Stimulated activated CD8-positive, alpha-beta memory T cell treated with anti-CD3 and anti-CD28 coated beads, Interleukin-15, amount 100 ng/mL, for 4 hours (primary cell): ENCODE measurements around the gene SLC10A4.
"Not testable (repeated sequence)": the region's sequence is repeated elsewhere in the genome, so short reads cannot be mapped to it uniquely, and the experiment has no call there.

ENCODE experiments used
- DNase-seq, 2 donors: peaks; one replicate each; pipeline ENCODE4 v3.0.0-alpha.2; 2020; ENCODE audit warnings: low read depth in 2 of 2

Gene SLC10A4, protein sequence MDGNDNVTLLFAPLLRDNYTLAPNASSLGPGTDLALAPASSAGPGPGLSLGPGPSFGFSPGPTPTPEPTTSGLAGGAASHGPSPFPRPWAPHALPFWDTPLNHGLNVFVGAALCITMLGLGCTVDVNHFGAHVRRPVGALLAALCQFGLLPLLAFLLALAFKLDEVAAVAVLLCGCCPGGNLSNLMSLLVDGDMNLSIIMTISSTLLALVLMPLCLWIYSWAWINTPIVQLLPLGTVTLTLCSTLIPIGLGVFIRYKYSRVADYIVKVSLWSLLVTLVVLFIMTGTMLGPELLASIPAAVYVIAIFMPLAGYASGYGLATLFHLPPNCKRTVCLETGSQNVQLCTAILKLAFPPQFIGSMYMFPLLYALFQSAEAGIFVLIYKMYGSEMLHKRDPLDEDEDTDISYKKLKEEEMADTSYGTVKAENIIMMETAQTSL

DNA sequence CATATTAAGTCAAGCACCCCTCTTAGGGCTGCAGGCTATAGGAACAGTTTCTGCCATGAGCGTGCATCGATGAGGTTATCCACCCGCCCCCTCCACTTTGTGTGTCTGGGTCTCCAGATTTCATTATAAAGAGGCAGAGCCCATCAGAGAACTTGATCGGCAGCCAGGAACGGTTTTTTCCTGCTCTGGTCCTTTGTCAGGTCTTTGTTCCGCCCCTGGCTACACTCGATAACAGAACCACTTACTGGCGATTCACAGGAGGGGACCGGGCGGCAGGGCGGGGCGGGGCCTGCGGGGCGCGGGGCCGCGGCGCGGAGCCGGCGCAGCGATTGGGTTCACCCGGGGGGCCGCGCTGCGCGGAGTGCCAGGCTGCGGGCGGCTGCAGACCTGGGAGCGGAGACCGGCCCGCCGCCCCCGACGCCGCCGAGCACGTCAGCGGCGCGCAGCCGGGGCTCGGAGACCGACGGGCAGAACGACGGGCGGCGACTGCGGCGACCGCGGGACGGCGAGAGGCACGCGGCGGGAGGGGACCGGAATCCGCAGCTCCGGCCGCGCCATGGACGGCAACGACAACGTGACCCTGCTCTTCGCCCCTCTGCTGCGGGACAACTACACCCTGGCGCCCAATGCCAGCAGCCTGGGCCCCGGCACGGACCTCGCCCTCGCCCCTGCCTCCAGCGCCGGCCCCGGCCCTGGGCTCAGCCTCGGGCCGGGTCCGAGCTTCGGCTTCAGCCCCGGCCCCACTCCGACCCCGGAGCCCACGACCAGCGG, at the start of gene SLC10A4:
Gene SLC10A4, plus strand, starts transcription at position 338 of the 771 bp plus-strand sequence. Its CDS starts 219 bp downstream, at position 557.
- DNase-seq = no peak

DNA sequence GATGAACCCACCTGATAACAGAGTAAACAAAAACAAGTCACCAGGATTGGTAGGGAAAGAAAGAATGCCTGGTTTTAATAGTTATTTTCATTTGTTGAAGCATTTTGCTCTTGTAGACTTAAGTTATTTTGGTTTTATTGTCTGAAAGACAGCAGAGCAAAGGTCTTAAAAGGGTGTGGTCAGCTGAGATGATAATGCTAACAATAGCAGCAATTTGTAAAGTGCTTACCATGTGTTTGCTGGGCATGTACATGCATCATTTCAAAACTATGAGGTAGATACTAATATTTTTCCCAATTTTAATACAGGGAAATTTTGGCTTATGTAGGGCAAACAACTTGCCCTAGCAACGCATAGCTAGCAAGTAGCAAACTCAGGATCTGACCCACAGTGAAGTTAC, 46.8 kb upstream of the SLC10A4 start:
- DNase-seq = no peak

DNA sequence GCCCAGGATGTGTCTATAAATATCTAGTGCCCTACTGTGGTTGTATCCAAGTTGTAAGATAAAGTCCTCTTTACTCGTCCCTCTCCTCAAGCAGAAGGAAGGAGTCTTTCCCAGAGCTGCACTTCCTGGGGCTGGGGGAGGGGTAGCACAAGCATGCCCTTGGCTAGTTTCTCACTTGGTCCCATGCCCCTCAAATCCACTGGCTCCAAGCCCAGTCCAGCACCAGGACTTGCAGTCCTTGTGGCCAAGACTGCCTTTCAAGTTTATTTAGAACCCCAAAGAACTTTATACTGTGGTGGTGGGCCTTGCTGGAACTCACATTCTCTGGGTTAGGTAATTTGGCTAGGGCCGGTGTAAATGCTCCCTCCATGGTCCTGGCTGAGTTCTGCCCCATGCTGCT, 43.2 kb upstream of the SLC10A4 start:
- DNase-seq = no peak

DNA sequence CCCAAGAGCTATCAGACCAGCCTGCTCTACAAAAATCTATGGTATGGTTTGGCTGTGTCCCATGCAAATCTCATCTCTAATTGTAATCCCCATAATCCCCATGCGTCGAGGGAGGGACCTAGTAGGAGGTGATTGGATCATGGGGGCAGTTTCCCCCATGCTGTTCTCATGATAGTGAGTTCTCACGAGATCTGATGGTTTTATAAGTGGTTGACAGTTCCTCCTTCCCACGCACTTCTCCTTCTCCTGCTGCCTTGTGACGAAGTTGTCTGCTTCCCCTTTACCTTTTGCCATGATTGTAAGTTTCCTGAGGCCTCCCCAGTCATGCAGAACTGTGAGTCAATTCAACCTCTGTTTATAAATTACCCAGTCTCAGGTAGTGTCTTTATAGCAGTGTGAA, 42.2 kb upstream of the SLC10A4 start:
- not testable (repeated sequence) for DNase-seq

DNA sequence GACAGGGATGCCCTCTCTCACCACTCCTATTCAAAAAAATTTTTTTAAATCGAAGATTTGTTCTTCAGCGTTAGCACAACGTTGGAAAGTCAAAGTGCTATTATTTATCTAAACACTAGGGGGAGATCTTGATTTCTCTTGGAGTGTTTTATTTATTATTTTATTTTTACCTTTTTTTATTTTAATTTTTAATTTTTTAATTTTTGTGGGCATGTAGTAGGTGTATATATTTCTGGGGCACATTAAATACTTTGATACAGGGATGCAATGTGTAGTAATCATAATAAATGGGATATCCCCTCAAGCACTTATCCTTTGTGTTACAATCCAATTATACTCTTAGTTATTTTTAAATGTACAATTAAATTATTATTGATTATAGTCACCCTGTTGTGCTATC, 37.4 kb upstream of the SLC10A4 start:
- DNase-seq = no peak

DNA sequence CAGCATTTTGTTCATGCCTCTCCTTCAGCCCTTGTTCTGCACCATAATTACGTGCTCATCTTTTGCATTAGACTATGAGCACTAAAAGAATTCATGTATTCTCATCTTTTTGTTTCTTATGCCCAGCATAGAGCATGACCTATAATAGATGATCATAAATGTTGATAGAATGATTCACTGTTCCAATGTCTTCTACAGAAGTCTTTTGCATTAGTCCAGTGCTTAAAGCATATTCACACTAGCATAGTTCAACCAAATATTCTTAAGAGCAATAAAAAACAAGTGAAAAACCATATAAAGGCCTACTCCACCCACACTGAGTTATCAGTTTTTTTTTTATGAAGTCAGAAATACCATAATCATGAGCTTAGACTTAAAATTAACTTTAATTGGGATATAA, 36.5 kb upstream of the SLC10A4 start:
- DNase-seq = no peak

DNA sequence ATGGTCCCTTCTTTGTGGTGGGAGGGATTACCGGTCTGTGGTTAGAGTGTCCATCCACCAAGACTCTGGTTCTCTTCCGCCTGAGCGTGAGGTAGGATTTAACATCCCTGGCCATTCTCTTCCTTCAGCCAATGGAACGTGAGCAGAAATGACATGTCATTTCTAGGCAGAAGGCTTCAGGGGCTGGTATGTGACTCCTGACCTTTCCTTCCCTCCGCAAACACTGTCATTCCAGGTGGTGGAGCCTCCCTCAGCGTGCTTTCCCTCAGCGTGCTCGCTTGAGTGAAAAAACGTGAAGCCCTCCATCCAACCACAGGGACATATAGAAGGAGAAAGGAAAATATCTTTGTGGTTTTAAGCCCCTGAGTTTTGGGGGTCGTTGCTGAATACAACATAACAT, 34.0 kb upstream of the SLC10A4 start:
- no peak for DNase-seq

DNA sequence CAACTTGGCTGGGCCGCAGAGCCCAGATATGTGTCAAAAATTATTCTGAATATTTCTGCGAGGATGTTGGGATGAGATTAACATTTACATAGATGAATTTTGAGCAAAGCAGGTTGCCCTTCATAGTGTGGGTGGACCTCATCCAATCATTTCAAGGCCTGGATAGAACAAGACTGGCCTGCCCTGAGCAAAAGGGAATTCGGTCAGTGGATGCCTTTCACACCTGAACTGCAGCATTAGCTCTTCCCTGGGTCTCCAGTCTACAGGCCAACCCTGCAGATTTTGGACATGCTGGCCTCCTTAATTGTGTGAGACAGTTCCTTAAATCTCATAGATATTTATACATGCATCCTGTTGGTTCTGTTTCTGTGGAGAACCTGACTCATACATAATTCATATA, 32.4 kb upstream of the SLC10A4 start:
- no peak for DNase-seq

DNA sequence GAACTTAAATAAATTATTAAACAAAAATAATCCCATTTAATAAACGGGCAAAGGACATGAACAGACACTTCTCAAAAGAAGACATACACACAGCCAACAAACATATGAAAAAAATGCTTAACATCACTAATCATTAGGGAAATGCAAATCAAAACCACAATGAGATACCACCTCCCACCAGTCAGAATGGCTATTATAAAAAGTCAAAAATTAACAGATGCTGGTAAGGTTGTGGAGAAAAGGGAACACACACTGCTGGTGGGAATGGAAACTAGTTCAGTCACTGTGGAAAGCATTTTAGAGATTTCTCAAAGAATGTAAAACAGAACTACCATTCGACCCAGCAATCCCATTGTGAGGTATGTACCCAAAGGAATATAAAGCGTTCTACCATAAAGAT, 31.5 kb upstream of the SLC10A4 start:
- DNase-seq = not testable (repeated sequence)

DNA sequence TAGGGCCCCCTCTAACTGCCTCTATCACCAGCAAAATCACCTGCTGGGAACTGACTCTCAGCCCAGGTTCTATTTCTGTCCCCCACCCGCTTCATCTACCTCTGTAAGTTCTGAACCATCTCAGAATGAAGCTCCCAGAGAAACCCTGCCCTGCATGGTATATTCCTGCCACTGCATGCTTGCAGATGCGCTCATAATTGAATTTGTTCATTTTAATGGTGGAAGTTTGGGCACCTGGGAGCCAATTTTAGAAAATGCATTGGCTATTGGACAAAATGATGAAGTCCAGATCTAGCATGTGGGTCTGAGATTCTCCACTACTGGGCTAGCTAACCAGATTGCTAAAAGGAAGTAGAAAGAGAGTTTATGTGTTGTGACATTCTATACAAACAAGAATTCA, 28.6 kb upstream of the SLC10A4 start:
- no peak for DNase-seq

DNA sequence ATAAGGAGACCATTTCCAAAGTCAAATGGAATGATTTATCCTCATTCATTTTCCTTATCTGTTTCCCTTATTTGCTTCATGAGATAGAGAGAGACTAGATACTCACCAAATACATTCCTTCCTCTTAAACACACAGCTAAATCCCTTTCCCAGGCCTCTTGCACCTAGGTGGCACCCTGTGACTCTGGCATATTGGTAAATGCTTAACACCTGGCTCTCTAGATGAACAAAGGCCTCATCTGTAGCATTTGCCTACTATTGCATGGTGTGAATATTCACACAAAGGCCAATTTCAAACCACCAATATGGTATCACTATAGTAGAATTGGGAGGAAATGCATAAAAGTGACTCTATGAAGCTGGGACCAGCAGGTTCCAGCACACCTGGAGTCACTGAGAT, 22.1 kb upstream of the SLC10A4 start:
- no peak for DNase-seq

DNA sequence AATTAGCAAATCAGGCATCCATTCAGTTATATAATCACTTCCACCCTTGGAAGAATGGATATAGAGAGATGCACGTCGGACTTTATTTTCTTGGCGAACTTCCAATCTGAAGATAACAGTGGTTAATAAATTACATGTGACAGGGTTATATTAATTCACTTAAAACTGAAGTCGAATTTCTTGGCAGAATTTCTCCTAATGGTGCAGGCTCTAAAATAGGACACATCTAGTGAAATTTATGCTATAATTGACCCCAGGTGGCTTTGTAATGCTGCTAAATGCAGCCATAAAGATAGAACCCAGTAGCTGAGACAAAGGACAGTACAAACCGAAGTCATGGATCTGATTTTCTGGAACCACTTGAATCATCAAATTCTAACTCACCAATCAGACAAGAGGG, 20.8 kb upstream of the SLC10A4 start:
- DNase-seq = no peak

DNA sequence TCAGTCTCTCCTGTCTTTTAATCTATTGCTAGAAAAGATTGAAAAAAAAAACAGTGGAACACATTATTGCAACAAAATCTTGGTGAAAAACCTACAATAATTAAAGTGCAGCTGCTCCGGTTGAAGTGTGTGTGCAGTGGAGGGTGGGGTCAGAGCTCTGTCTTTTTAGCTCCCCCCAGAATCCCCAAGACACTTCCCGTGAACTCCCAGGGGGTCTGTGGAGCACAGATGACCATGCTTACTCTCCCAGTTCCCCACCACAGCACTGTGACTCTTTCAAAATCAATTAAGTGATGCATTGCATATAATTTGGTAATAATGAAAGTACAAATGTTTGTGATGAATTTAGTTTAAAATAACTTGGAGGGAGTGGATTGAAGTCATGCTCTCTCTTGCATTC, 15.7 kb upstream of the SLC10A4 start:
- DNase-seq = no peak

DNA sequence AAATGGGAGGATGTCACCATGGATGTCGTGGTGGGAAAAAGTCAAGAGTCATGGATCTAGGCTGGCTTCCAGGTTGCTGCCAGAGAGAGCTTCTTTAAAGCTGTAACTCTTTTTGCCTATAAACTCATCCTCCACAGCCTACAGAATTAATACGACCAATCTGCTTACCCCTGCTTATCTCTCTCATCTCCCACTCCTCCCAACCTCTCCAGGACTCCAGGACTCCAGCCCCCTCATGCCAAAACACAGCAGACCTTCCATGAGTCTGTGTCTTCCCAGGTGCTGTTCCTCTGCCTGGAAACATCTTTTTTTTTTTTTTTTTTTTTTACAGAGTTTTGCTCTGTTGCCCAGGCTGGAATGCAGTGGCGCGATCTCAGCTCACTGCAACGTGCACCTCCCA, 15.3 kb upstream of the SLC10A4 start:
- DNase-seq = no peak

DNA sequence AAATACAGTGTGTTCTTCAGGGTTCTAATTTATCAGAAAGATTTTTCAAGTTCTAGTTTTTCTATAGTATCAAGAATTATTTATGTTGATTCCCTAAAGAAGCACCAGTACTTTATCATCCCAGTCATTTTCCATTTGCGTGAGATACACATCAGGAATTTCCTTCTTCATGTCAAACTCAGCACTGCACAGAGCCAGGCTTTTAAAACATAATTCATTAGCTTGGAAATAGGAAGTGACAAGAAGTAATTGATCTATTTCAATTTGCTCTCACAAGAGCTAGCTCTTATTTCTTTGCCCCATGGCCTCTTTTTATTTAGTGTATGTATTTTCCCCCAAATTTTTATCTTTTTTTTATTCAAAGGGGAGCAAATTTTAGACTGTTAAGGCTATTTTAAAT, 13.0 kb upstream of the SLC10A4 start:
- DNase-seq = no peak

DNA sequence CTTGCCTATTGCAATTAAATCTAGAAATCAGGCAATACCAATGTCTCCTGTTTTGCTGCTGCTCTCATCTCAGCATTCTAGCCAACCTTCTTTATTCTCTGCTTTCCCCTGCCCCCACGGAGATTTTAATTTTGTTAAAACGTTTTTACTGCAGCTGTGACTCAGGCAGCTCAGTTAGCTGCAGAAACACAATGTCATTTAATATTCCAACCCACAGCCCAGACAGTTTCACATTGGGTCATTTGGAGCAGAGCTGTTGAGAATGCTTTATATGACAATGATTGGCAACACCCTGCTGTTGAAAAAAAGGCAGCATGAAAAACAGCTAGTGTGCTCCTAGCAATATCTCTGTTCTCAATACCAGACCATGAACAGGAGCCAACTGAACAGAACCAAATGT, 12.6 kb upstream of the SLC10A4 start:
- no peak for DNase-seq

DNA sequence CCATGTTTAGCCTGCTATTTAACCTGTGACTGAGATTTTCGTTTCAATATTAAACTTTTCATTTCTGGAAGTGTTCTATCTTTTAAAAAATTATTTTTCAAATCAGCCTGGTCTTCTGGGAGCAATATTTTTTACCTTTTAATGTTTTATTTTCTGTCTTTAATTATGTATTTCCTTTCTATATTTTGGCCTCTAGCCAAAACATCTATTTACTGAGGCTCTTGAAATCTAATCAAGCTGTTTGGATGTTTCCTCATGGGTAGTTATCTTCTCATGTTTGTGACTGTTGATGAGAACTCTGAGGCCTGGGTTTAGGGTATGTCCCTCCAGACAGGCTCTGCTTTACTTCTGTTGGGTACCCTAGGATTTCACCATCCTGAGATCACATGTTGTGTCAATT, 10.3 kb upstream of the SLC10A4 start:
- no peak for DNase-seq

DNA sequence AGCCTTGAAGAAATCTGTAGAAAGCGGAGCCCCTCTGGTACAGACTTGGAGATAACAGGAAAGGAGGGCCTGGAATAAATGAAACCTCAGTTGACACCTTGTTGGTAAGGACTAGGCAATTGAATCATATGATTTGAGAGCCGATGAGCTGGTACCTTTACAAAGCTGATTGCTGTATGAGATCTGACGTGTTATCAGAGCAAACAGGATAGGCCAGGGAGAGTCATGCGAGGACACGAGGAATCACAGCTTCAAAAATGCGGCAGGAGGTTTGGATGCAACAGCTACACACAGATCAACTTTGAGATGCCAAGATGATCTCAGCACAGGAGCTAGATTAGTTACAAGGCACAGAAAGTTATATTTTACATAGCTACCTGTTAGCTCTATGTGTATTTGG, 7.4 kb upstream of the SLC10A4 start:
- DNase-seq = no peak

DNA sequence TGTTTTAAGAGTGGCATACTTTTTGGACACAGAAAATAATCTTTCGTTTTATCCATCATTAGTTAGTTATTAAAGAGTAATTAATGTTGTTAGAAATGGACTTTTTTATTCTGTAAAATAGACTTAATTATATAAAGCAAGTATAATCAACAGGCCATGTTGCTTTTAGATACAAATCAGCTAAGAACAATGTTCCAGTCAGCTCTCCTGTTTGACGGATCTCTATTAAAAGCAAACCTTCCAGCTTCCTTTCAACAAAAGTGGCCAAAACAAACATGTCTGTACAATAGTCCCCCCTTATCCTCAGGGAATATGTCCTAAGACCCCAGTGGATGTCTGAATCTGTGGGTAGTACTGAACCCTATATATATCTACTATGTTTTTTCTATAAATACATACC, 4.9 kb upstream of the SLC10A4 start:
- no peak for DNase-seq

DNA sequence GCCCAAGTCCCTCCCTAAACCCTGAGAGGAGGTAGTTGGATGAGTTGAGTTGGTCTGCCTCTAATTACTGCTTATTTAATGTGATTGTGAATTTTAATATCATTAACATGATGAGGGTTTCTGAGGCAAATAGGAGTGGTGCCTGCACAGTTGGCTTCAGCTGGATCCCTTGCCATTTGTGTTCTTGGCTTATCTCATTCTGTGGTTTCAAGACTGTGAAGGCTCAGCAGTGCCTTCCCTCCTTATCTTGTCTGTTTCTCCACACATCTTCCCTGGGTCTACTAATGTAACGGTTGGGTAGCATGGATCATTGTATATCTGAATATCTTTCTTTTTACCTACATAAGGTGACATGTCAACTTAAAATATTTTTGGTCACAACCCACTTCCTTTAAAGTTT, 1.6 kb upstream of the SLC10A4 start:
- DNase-seq = no peak

DNA sequence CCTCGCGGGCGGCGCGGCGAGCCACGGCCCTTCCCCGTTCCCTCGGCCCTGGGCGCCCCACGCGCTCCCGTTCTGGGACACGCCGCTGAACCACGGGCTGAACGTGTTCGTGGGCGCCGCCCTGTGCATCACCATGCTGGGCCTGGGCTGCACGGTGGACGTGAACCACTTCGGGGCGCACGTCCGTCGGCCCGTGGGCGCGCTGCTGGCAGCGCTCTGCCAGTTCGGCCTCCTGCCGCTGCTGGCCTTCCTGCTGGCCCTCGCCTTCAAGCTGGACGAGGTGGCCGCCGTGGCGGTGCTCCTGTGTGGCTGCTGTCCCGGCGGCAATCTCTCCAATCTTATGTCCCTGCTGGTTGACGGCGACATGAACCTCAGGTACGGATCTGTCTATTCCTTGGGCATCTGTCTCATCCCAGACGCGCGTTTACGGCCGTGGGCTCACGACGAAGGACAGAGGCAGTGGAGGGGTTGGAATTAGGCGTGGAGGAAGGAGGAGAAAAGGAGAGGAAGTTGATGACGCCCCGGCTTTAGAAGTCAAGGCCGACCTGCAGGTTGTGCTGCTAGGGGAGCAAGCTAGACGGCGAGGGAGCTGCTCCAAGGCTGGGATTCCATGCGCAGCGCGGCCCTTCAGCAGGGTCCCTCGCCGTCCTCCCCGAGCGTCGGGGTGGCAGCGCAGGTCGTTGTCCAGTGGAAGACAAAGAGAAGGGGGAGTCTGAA, 792 bp downstream of the SLC10A4 start:
- no peak for DNase-seq

DNA sequence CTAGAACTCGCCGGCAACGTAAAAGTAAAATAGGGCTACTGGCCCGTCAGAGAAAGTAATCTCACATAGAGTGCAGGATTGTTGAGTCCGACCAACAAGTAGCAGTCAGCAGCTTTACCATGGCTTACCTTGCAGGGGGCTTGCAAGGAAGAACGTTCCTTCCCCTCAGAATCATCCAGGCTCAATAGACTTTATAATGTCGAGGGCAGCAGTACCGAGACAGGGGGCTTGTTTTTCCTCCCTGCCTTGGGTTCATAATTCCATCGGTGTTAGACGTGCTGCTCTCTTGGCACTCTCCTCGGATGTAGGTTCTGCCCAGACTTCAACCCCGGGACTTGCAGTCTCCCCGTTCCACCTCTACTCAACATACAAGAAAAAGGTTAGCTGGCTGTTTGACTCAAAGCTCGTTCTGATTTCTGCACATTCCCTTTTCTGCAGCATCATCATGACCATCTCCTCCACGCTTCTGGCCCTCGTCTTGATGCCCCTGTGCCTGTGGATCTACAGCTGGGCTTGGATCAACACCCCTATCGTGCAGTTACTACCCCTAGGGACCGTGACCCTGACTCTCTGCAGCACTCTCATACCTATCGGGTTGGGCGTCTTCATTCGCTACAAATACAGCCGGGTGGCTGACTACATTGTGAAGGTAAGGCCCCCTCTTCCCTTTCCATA, 1.5 kb downstream of the SLC10A4 start:
- no peak for DNase-seq
